GM18517 (cell line): ENCODE results near the gene BEST1.

Experiments used
- ATAC-seq: cut with Tn5 transposase; IDR thresholded peaks from one replicate; pipeline ENCODE4 v1.9.1; 2021; ENCODE audit warnings: mild to moderate bottlenecking, moderate library complexity; ENCODE audit not compliant: unreplicated experiment

Gene BEST1

GRCh38 chr11:62012832-62013461 is 62.8 kb downstream of the BEST1 start:
- ATAC-seq: no peak
